Vagina (tissue), 2 donors: Measurements from ENCODE around the gene GPR62.

Experiments
- CTCF ChIP-seq, 3 experiments: fragments of 450-650 bp in 2 of 3; fragments of 200-600 bp in 1 of 3; sonication (generic) in 1 of 3; IDR thresholded peaks; one replicate each; pipeline ENCODE4 v1.5.1; 2017 to 2019; ENCODE audit warnings: antibody characterized with exemption in 3 of 3, mild to moderate bottlenecking in 2 of 3, moderate library complexity in 2 of 3
- POLR2A ChIP-seq, 2 donors: fragments of 450-650 bp; IDR thresholded peaks; one replicate each; pipeline ENCODE4 v1.6.1; 2017; ENCODE audit warnings: antibody characterized with exemption in 2 of 2, mild to moderate bottlenecking in 2 of 2, moderate library complexity in 2 of 2
- POLR2AphosphoS5 ChIP-seq, 2 donors: sonication (generic); formaldehyde crosslinking; IDR thresholded peaks; one replicate each; pipeline ENCODE4 v1.9.0; 2017; ENCODE audit warnings: antibody characterized with exemption in 2 of 2, mild to moderate bottlenecking in 2 of 2, low read depth in 1 of 2; ENCODE audit not compliant: insufficient read depth in 1 of 2

- no peak for TF ChIP-seq CTCF (IDR thresholded peaks at IDR 0.05)
- TF ChIP-seq POLR2A (IDR thresholded peaks at IDR 0.05), result no peak
- TF ChIP-seq POLR2AphosphoS5 (IDR thresholded peaks at IDR 0.05; ENCODE audit: insufficient read depth in 1 of 2, low read depth in 1 of 2), result no peak
These were observed 11.5 kb upstream of the GPR62 start for GRCh38 chr3:51943451-51944391.
